LNCaP clone FGC (cell line): Measurements from ENCODE around the gene BPIFB2.

Source experiments
- DNase-seq: peaks from one replicate; pipeline ENCODE4 v3.0.0-alpha.2; 2011; ENCODE audit warnings: low read depth
- H3K4me3 ChIP-seq: 2 replicates; pipeline ENCODE4 v1.5.1; 2011; ENCODE audit warnings: mild to moderate bottlenecking, low read depth, low read length, control low read depth
- TF ChIP-seq, protein P1 (sequence below): IDR thresholded peaks from 2 replicates; pipeline ENCODE4 v1.5.1; 2012; ENCODE audit warnings: mild to moderate bottlenecking; ENCODE audit not compliant: control insufficient read depth, insufficient read depth; ENCODE audit errors: extremely low read depth

BPIFB2 gene

DNA sequence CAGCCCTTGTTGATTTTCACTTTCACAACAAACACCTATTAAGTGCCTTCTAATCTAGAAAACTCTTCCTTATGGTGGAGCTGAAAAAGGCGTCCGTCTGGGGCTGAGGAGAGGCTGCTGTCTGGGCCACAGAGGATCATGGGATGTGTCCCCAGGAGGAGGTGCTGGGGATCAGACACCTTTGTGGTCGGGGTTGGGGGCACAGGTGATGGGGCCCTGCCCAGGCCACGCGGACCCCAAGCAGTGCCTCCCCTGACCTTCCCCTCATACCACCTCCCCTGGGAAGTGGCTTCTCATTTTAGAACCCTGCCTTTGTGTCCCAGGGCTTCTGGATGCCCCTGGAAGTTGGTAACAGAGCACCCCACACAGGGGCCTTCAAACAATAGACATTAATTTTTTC lies 44.3 kb upstream of the BPIFB2 start:
- TF ChIP-seq, protein P1, sequence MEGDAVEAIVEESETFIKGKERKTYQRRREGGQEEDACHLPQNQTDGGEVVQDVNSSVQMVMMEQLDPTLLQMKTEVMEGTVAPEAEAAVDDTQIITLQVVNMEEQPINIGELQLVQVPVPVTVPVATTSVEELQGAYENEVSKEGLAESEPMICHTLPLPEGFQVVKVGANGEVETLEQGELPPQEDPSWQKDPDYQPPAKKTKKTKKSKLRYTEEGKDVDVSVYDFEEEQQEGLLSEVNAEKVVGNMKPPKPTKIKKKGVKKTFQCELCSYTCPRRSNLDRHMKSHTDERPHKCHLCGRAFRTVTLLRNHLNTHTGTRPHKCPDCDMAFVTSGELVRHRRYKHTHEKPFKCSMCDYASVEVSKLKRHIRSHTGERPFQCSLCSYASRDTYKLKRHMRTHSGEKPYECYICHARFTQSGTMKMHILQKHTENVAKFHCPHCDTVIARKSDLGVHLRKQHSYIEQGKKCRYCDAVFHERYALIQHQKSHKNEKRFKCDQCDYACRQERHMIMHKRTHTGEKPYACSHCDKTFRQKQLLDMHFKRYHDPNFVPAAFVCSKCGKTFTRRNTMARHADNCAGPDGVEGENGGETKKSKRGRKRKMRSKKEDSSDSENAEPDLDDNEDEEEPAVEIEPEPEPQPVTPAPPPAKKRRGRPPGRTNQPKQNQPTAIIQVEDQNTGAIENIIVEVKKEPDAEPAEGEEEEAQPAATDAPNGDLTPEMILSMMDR, result no peak
- H3K4me3 ChIP-seq, result no peak overlapping the region
- no peak for DNase-seq

DNA sequence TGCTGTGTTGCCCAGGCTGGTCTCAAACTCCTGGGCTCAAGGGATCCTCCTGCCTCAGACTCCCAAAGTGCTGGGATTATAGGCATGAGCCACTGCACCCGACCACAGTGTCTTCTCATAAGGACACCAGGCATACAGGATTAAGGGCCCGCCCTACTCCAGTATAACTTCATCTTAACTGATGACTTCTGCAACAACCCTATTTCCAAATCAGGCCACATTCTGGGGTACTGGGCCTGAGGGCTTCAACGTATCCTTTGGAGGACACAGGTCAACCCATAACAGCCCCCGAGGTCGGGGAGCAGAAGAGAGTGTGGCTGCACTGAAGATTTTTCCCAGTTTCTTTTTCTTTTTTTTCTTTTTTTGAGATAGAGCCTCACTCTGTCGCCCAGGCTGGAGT lies 42.9 kb upstream of the BPIFB2 start:
- TF ChIP-seq, protein P1, result no peak
- DNase-seq, result no peak

DNA sequence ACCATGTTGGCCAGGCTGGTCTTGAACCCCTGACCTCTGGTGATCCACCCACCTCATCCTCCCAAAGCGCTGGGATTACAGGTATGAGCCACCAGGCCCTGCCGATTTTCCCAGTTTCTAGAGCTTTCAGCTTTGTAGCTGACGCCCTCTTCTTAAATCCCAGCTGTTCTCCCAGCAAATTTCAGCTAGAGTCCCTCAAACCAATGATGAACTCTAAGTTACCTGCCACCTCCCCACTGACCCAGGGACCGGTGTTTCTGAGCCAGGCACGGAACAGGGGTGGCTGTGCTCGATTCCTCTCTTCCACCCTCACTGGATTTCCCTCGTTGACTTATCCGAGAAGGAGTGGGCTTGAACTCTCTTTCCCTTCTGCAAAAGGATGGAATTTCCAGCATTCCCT lies 42.4 kb upstream of the BPIFB2 start:
- TF ChIP-seq, protein P1, result no peak
- DNase-seq, result no peak
- no peak overlapping the region for H3K4me3 ChIP-seq

More for the DNA sequence above, 42.9 kb upstream of the BPIFB2 start:
- H3K4me3 ChIP-seq, result no peak overlapping the region

DNA sequence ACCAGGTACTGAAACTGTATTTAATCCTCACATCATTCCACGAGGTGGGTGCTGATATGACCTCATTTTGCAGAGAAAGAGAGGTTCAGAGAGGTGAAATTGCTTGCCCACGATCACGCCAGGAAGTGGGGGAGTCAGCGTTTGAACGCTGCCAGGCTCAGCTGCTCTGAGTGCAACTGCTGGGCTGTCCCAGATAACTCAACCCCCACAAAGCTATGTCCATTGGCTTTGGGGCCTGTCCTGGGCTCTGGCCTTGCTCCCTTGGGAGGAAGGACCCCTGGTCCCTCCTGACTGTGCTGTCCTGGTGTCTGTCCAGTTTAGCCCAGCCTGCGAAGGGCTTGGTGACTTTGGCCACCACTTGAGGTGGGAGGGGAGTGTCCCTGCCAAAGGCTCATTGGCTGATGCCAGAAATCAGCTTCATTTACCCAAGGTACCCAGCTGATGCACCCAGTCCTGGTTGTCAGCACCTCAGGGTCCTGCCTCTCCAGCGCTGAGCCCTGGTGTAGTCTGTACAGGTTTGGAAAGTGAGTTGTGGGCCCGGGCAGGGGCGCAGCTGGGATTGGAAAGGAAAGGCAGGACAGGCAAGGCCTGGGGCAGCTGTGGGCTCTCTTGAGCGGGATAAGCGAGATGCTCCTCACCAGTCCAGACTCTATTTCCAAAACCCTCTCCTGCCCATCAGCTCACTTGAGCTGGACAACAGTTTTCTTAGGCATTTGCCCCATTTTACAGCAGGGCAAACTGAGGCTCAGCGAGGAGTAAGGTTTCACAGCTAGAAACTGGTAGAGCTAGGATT lies 41.7 kb upstream of the BPIFB2 start:
- no peak overlapping the region for H3K4me3 ChIP-seq
- DNase-seq, result no peak
- TF ChIP-seq, protein P1, result no peak

DNA sequence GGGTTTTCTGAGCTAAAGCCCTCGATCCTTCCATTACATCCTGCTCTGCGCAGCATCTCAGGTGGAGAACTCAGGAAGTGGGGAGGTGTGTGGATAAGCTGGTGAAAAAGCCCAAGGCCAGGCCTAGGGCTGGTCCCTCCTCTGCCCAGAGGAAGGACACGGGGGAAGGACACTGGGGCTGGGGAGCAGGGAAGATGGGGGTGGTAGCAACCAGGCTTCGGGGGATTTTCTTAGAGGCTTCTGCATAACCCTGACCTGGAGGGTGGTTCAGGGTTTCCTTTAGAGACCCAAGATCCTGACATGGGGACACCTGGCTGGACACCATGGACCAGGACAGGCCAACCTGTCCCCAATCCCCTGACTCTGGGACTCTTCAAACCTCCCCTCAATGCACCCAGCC lies 41.1 kb upstream of the BPIFB2 start:
- TF ChIP-seq, protein P1, result no peak
- H3K4me3 ChIP-seq, result no peak overlapping the region
- DNase-seq, result no peak

DNA sequence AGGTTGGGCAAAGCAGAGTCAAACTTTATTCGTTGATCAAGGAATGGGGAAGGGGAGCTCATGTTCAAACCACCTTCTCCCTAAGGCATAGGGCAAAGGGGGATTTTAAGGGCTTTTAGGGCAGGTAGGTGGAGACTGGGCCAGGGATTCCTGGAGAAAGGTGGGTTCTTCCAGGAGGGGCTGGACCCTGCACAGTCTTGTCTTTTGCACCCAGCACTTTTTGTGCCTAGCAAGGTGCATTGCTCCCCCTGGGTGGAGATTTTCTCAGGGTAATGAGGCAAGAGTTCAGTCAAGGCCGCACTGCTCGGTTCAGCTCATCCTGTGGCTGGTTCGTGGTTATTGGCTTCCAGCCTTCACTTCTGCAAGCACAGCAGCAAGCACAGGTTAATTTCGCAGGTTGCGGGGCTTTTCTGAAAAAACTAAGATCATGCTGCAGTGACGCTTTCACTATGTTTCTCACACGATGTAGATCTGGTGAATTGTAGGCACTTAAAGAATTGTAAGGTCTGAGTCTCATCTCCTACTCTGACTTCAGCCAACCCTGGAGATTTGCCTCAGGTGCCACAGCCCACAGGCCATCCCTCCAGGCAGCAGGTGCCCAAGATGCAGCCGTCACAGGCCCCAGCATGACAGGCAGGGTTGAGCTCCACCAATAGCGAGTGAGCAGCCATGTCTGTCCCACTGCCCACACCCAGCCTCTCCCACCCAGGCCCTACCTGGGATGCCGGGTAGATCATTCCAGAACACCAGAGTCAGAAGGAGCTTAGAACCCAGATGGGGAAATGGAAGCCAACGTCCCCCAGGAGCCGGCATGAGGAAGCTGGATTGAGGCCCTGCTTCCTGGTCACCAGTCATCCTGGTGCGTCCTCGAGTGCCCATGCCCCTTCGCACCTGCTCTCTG lies 40.4 kb upstream of the BPIFB2 start:
- no peak overlapping the region for H3K4me3 ChIP-seq
- TF ChIP-seq, protein P1, result no peak
- DNase-seq, result no peak
